GM08714 (cell line): ENCODE measurements around the gene TNIK.

ENCODE experiments used
- H3K4me3 ChIP-seq: fragments of 200-500 bp; sonication (Bioruptor generic); 2 replicates; pipeline ENCODE4 v1.5.1; 2014; ENCODE audit warnings: mild to moderate bottlenecking, low read length, inconsistent platforms
- ZNF274 ChIP-seq: IDR thresholded peaks from 2 replicates; pipeline ENCODE4 v1.6.1; 2012; ENCODE audit warnings: mild to moderate bottlenecking, low read depth, low read length

TNIK gene

DNA sequence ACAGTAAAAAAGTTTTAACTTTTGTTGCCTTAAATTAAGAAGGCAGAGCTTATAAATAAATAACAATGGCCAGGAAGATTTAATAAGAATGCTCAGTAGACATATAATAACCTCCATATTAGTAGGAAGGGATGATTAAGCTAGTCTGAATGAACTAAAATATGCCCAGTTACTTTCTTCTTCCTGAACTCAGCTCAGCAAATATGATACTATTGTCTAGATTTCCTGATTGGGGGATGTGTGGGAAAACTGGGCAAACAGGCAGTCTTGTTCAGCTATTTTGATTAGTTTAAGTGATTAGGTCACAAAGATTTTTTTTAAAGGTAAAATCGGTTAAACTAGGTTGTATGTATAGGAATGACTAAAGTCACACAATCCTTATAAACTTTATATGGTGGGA lies 266.5 kb downstream of the TNIK start:
- no peak overlapping the region for H3K4me3 ChIP-seq
- TF ChIP-seq ZNF274, result no peak

DNA sequence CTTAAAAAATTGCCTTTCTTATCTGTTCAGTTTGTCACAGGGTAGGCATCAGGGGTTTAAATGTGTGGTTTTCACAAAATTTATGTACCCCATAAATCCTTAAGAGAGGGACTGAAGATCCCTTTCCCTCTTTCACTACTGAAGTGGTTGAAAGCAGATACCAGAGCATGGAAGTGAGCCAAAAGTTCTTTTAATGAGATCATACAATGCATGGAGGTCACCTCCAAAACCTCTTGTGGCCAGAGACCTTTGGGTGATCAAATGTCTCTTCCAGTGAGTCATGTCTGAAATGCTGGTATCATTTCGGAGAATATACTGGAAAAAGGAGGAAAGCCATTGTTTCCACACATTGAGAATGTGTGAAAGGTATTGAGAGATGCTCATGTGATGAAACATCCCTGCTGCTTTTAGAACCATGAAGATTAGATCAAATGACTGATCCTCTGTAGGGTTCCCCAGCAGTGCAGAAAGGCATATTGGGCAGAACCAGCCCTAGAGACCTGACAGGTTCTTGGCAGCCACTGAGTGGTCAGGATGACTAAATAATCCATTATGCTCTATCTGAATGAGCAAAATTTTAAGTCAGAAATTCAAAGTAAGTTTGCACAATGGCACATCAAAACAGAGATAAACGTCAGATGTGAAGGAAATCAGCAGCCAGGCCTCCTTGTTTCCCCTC lies 267.9 kb downstream of the TNIK start:
- TF ChIP-seq ZNF274, result no peak
- no peak overlapping the region for H3K4me3 ChIP-seq

DNA sequence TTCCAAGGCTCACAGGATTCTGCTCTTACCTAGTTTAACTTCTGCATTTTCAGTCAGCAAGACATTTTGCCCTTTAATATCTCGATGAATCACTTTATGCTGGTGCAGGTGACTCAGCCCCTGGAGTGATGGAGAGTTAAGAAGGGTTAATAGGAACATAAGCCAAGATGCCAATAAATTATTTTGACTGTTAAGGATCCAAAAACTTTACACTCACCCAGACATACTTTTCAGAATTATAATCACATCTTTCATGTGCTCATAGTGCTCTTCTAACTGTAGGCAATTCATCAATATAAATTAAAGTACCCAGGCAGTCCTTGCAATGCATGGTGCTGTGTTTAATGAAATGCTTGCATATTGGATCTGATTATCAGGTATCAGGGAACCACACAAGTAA lies 269.5 kb downstream of the TNIK start:
- no peak for TF ChIP-seq ZNF274

DNA sequence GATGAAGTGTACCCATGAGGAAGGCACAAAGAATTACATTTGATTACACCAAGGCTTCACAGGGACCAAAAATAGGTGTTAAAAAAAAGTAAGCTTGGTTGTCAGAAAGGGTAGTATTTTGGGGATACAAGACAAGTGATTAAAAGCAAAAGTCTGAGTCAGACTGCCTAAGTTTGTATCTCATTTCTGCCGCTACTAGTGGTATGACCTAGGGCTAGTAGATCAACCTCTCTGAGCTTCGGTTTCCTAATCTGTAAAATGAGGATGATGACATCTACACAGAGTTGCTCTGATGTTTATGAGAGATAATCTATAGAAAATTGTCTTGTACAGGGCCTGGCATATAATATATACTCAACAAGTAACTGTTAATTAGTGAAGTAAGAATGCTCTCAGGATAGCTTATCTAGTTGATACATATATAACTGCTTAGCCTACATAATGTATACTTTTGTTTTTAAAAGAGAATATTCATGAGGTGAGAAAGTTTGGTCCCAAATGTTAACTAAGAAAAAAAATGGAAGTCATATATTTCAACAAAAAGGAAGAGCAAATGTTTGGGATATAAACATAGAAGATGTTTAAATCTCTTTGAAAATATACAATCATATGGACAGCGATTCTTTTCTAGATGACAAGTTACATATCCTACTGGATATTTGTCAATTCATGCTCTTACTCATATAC lies 270.7 kb downstream of the TNIK start:
- no peak for TF ChIP-seq ZNF274
- H3K4me3 ChIP-seq, result no peak overlapping the region

More for the DNA sequence above, 269.5 kb downstream of the TNIK start:
- H3K4me3 ChIP-seq, result no peak overlapping the region

DNA sequence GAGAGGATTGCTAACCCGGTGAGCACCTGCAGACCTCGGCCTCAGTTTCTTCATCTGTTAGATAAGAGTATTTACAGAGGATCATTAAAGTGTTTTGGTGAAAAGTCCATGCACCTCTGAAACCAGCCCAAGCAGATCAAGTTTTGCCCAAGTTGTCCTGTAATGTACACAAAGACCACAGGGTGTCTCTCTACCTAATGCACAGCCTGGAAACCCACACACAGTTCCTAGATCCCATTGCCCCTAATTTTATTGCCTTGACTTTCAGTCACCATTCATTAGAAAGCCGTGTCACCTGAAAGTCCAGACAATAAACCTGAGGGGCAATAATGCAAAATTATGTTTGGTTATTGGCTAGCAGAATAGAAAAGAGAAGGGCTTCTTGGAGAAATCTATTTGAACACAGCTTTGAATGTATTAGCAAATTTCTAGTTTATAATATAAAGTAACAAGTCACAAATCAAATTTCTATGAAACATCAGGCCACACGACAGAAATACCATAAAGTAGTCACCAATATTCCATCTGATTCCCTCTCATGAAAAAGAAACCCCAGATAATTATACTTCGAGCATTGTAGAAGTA lies 272.4 kb downstream of the TNIK start:
- H3K4me3 ChIP-seq, result no peak overlapping the region
- TF ChIP-seq ZNF274, result no peak

DNA sequence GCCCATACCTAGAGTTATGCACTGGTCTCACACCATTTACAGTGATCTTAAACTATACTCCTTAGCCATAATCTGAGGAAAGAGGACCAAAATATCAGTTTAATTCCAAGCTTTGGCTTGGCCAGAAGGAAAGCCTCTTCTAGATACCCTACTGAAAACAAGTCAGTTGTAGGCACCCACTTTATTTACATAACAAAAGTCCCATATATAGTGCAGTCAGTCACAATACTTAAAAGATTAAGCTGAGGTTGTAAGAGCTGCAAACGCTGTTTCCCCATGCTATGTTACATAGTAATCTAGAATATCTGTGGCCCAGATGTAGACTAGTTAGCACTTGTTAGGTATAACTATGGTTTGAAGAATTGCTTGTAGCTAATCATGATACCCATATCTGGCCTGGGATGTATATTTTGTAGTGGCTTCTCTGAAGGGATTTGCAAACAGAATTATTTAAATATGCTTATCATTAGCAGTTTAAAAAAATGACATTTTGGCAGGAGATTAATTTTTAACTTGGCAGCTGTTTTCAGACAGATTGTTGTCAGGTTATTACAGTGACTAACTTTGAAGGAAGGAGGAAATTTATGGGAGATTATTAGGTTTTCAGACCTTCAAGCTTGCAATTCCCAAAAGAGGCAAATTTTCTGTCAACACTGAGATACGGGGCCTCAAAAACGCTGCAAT lies 273.2 kb downstream of the TNIK start:
- H3K4me3 ChIP-seq, result no peak overlapping the region
- TF ChIP-seq ZNF274, result no peak

DNA sequence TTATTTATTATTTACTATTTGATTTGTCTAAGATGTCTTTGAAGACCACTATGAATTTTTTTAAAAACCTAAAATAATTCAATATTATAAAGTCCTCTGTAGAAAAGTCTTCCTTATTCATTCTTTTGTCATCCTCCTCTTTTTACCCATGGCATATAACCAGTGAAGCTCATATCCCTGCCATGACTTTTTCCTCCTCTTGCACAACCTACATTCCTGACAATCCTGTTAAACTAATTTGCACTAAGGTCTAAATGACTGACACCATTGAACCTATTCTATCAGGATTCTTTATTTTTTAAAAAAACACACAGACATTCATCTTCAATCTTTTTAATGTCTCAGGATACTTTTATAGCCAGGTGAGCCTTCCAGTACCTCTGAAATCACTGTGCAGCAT lies 273.8 kb downstream of the TNIK start:
- TF ChIP-seq ZNF274, result no peak
- no peak overlapping the region for H3K4me3 ChIP-seq

DNA sequence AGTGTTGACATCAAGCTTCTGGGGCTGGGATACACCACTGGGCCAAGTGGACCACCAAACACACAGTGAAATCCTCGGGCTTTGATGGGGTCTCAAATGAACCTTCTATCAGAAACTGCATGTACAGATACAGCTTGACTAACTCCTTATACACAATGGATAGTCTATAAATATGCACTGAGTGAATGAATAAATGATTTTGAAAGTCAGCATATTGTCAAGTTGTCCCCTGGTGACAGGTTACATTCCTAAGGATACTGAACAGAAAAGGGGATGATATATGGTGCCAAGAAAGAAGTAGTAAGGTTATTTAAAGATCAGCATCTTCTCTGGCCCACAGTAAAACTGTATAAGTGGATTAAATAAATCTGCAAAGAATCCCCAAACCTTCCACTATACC lies 274.2 kb downstream of the TNIK start:
- H3K4me3 ChIP-seq, result 0 out of 2 replicates have a peak overlapping the region, but pooled peaks have one; percentile 25
- no peak for TF ChIP-seq ZNF274

DNA sequence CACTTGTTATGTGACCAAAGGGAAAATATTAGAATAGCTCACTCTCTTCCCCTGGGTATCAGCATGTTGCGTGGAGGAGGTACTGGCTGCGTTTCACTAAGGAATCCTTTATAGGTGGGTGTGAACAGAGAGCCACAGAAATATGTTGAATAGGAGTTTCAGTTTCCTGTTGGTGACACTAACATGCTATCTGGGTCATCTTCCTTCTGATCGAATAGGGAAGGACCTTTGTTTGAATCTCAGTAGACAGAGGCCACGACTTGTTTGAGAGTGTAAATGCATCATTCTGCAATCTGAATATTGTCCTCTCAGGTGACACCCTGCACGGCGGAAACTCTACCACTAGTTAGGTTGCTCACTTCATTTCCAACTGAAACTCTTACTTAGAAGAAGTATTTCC lies 275.8 kb downstream of the TNIK start:
- H3K4me3 ChIP-seq, result peak overlapping the region; percentile 22; the same call in 1 of the 2 replicates
- no peak for TF ChIP-seq ZNF274

DNA sequence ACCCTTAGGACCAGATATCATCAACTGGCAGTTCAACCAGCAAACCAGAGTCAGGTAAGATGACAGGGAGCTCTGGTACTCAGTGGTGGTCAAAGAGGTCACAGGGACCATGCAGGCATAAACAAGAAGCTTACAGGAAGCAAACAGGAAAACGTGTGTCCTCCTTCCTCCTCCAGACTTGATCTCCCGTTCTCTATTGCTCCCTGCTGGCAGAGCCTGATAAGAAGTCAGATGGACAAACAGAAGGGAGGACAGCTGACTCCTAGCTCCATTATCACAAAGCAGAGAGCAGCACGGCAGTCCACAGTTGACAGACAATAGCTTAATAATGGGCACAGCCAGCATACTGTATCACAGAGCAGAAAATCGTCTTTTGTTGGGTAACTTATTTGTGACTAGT lies 277.2 kb downstream of the TNIK start:
- no peak for TF ChIP-seq ZNF274
- no peak overlapping the region for H3K4me3 ChIP-seq

DNA sequence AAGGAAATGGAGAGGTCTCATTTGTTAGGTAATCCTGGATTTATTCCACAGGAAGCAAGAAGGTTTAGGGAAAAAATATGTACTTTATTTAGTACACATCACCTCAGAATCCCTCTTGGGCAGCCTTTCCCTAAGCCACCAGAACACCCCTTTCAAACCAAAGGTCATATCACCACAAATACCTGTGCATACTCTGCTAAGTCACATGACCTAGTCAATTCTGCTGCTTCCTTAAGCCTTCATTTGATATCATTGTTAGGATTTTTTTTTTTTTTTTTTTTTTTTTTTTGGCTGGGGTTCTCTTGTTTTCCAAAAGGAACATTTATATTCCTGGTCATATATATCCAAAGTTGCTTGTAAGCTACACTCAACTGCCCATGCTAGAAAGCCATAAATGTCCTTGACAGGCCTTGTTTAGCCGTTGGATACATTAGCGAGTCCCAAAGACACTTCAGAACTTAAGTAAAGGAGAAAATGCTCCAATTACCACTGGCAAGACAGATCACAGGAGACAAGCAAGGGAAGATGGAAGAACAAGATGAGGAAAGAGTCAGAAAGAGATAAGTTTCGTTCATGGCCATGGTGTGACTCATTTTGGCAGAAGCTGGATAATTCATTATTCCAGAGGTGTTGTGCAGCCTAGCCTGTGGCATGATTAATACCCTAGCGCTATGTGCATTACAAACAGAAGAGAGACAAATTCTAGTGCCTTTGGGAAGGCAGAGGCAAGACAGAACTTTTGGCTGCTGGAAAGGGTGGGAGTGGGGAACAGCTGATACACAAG lies 278.1 kb downstream of the TNIK start:
- H3K4me3 ChIP-seq, result no peak overlapping the region
- TF ChIP-seq ZNF274, result no peak

DNA sequence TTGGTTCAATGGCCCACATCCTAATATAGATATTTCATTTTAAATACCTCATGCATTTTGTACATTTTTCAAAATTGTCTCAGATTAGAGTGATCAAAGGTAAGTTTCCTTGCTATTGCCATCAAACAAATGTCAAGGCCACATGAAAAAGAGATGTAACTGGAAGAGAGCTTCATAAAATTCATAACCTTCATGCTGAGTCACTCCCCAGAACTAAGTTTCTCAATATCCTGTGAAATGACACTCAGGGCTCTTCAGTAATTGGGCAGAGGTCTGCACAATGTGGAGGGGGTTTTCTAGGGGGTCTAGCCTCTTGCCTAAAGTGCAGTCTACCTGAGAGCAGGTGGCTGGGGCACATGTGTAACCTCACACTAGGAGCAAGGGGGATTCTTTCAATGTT lies 281.5 kb downstream of the TNIK start:
- H3K4me3 ChIP-seq, result no peak overlapping the region
- no peak for TF ChIP-seq ZNF274

DNA sequence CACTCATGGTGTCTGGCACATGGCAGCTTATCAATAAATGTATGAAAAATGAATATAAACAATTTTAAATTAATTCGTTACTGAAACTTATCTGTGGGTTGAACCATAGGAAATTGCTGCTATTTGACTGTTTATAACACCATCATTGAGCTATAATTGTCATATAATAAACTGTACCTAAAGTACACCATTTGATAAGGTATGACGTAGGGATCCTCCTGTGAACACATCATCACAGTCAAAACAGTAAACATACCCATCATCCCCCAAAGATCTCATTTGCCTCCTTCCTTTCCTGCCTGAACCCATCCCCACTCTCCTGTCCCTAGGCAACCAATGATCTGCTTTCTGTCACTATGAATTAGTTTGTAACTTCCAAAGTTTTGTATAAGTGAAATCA lies 282.7 kb downstream of the TNIK start:
- no peak for TF ChIP-seq ZNF274
- no peak overlapping the region for H3K4me3 ChIP-seq

DNA sequence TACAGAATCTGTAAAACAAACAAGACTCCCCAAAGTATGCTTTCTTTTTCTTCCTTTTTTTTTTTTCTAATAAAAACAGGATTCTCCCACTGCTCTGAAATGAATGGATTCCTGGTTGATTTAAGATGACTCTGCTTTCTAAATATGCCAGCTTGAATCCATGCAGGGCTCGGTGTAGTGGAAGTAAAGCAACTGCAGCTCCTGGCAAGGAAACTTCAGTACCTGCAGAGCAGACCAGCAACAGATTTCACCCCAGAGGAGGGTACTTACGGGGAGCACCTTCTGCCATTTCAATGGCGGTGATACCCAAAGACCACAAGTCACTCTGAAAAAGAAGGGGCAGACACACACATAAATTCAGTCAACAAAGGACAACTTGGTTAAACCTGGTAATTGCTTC lies 283.1 kb downstream of the TNIK start:
- no peak for TF ChIP-seq ZNF274
- no peak overlapping the region for H3K4me3 ChIP-seq
